ENCODE data around the gene ANKRD17. TPM values are rescaled to one million over a fixed set of nuclear protein-coding genes. Genes with fewer than 3 reads are reported as not detected.

The ANKRD17 gene
- total RNA-seq, 1 donor, result 49.9 TPM

- H3K9me3 ChIP-seq (ENCODE audit: low read depth, low read length), result peaks cover 2% of the 10 kb centered on the region
- H2AFZ ChIP-seq (ENCODE audit: low read length), result no peak overlapping the region
- no peak overlapping the region for H3K4me2 ChIP-seq (ENCODE audit: insufficient read depth, low read length)
- no peaks in the 10 kb centered on the region for H3K36me3 ChIP-seq (ENCODE audit: insufficient read depth, low read length)
- H4K20me1 ChIP-seq (ENCODE audit: insufficient read depth, low read length), result no peaks in the 10 kb centered on the region
- no peak for DNase-seq (ENCODE audit: insufficient read length, low spot score, missing footprints)
- H3K27ac ChIP-seq (ENCODE audit: low read depth, low read length), result no peak overlapping the region
- H3K4me3 ChIP-seq (ENCODE audit: insufficient read depth, low read length), result no peak overlapping the region
- H3K4me1 ChIP-seq (ENCODE audit: insufficient read depth, low read length), result no peaks in the 10 kb centered on the region
- TF ChIP-seq, protein P1, sequence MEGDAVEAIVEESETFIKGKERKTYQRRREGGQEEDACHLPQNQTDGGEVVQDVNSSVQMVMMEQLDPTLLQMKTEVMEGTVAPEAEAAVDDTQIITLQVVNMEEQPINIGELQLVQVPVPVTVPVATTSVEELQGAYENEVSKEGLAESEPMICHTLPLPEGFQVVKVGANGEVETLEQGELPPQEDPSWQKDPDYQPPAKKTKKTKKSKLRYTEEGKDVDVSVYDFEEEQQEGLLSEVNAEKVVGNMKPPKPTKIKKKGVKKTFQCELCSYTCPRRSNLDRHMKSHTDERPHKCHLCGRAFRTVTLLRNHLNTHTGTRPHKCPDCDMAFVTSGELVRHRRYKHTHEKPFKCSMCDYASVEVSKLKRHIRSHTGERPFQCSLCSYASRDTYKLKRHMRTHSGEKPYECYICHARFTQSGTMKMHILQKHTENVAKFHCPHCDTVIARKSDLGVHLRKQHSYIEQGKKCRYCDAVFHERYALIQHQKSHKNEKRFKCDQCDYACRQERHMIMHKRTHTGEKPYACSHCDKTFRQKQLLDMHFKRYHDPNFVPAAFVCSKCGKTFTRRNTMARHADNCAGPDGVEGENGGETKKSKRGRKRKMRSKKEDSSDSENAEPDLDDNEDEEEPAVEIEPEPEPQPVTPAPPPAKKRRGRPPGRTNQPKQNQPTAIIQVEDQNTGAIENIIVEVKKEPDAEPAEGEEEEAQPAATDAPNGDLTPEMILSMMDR (IDR thresholded peaks at IDR 0.05; ENCODE audit: extremely low read depth, low read depth, low read length), result no peak
- no peaks in the 10 kb centered on the region for H3K79me2 ChIP-seq (ENCODE audit: insufficient read depth, low read length)
- H3K27me3 ChIP-seq (ENCODE audit: insufficient read depth, low read length), result no peaks in the 10 kb centered on the region
These were observed 221.5 kb downstream of the ANKRD17 start for GRCh38 chr4:73037057-73037456.

GRCh38 chr4:73036123-73036522, 222.5 kb downstream of the ANKRD17 start:
- Histone ChIP-seq H2AFZ (ENCODE audit: low read length) (no peak overlapping the region), H3K9me3 (ENCODE audit: low read depth, low read length) (peaks cover 2% of the 10 kb centered on the region), H3K79me2 (ENCODE audit: insufficient read depth, low read length) (no peaks in the 10 kb centered on the region), H3K27me3 (ENCODE audit: insufficient read depth, low read length) (no peaks in the 10 kb centered on the region), H3K4me2 (ENCODE audit: insufficient read depth, low read length) (no peak overlapping the region), H3K4me1 (ENCODE audit: insufficient read depth, low read length) (no peaks in the 10 kb centered on the region), H3K36me3 (ENCODE audit: insufficient read depth, low read length) (no peaks in the 10 kb centered on the region), H4K20me1 (ENCODE audit: insufficient read depth, low read length) (no peaks in the 10 kb centered on the region), H3K27ac (ENCODE audit: low read depth, low read length) (no peak overlapping the region), H3K4me3 (ENCODE audit: insufficient read depth, low read length) (no peak overlapping the region)
- no peak for DNase-seq (ENCODE audit: insufficient read length, low spot score, missing footprints)
- TF ChIP-seq, protein P1 (IDR thresholded peaks at IDR 0.05; ENCODE audit: extremely low read depth, low read depth, low read length), result no peak

DNA sequence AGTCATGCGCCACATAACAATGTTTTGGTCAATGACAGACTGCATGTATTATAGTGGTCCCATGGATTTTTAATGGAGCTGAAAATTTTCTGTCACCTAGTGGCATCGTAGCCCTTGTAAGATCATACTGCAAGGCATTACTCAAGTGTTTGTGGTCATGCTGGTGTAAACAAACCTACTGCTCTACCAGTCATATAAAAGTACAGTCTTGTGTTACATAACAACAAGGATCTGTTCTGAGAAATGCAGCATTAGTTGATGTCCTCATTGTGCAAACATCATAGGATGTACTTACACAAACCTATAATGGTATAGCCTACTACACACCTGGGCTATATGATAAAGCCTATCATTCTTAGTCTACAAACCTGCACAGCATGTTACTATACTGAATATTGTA, 223.7 kb downstream of the ANKRD17 start:
- H3K36me3 ChIP-seq (ENCODE audit: insufficient read depth, low read length), result no peaks in the 10 kb centered on the region
- H3K4me2 ChIP-seq (ENCODE audit: insufficient read depth, low read length), result no peak overlapping the region
- H3K9me3 ChIP-seq (ENCODE audit: low read depth, low read length), result peaks cover 2% of the 10 kb centered on the region
- H4K20me1 ChIP-seq (ENCODE audit: insufficient read depth, low read length), result no peaks in the 10 kb centered on the region
- no peak overlapping the region for H2AFZ ChIP-seq (ENCODE audit: low read length)
- H3K4me3 ChIP-seq (ENCODE audit: insufficient read depth, low read length), result no peak overlapping the region
- H3K27ac ChIP-seq (ENCODE audit: low read depth, low read length), result no peak overlapping the region
- H3K79me2 ChIP-seq (ENCODE audit: insufficient read depth, low read length), result no peaks in the 10 kb centered on the region
- TF ChIP-seq, protein P1 (IDR thresholded peaks at IDR 0.05; ENCODE audit: extremely low read depth, low read depth, low read length), result no peak
- no peak for DNase-seq (ENCODE audit: insufficient read length, low spot score, missing footprints)
- H3K4me1 ChIP-seq (ENCODE audit: insufficient read depth, low read length), result no peaks in the 10 kb centered on the region
- H3K27me3 ChIP-seq (ENCODE audit: insufficient read depth, low read length), result no peaks in the 10 kb centered on the region

- DNase-seq (ENCODE audit: insufficient read length, low spot score, missing footprints), result no peak
- no peak overlapping the region for H3K4me2 ChIP-seq (ENCODE audit: insufficient read depth, low read length)
- H3K79me2 ChIP-seq (ENCODE audit: insufficient read depth, low read length), result no peaks in the 10 kb centered on the region
- no peak overlapping the region for H3K4me3 ChIP-seq (ENCODE audit: insufficient read depth, low read length)
- no peaks in the 10 kb centered on the region for H3K4me1 ChIP-seq (ENCODE audit: insufficient read depth, low read length)
- no peak overlapping the region for H3K27ac ChIP-seq (ENCODE audit: low read depth, low read length)
- no peaks in the 10 kb centered on the region for H4K20me1 ChIP-seq (ENCODE audit: insufficient read depth, low read length)
- H3K27me3 ChIP-seq (ENCODE audit: insufficient read depth, low read length), result peaks cover 7% of the 10 kb centered on the region
- H3K9me3 ChIP-seq (ENCODE audit: low read depth, low read length), result no peaks in the 10 kb centered on the region
- no peaks in the 10 kb centered on the region for H3K36me3 ChIP-seq (ENCODE audit: insufficient read depth, low read length)
- TF ChIP-seq, protein P1 (IDR thresholded peaks at IDR 0.05; ENCODE audit: extremely low read depth, low read depth, low read length), result no peak
- H2AFZ ChIP-seq (ENCODE audit: low read length), result no peak overlapping the region
These were observed 230.0 kb downstream of the ANKRD17 start for GRCh38 chr4:73028621-73029020.

Small RNA genes within 50 kb of the gene (small RNA-seq; reads per million reads assigned to genes)
- gene RF00334, result not detected
- gene RNU6ATAC5P, result not detected

Other genes starting within 250 kb of the ANKRD17 start
- 25.9 and 29.0 TPM in 2 replicates for gene COX18, start 189.1 kb downstream of the ANKRD17 start, total RNA-seq
- gene ALB, start 145.5 kb upstream of the ANKRD17 start, total RNA-seq, result under 0.01 TPM in 1 of 2 replicates, not detected in the other
- not detected in 2 replicates for gene AFP, start 177.4 kb upstream of the ANKRD17 start, total RNA-seq
- gene AFM, start 222.9 kb upstream of the ANKRD17 start, total RNA-seq, result not detected in 2 replicates

All from osteoblast (primary cell).